HCT116 (cell line): ENCODE results near the gene SNRPA. TPM values are rescaled to one million over a fixed set of nuclear protein-coding genes. Genes with fewer than 3 reads are reported as not detected.

Experiments
- ATAC-seq: fragments of 200-7000 bp; cut with Tn5 transposase; 2 replicates; pipeline ENCODE4 v1.9.1; 2020; ENCODE audit warnings: mild to moderate bottlenecking, moderate library complexity
- Bru-seq: library from RNA; stranded (reverse); fragments of 400-500 nt; gene quantifications from one replicate; lab custom pipeline; 2021; lab: Mats Ljungman, UMichigan
- BruChase-seq, 2 experiments: library from RNA; stranded (reverse); fragments of 400-500 nt; gene quantifications; one replicate each; lab custom pipeline; 2021; lab: Mats Ljungman, UMichigan
- BruUV-seq: library from RNA; stranded (reverse); fragments of 400-500 nt; replicated peaks from 2 replicates; lab custom pipeline; 2021; lab: Mats Ljungman, UMichigan
- CTCF ChIA-PET: fragments of 300-600 bp; sonication (Branson Sonifier 250); formaldehyde crosslinking; loops from one replicate; lab custom pipeline; 2021; ENCODE audit warnings: antibody characterized with exemption; lab: Charles Lee
- POLR2A ChIA-PET: fragments of 300-600, 350-600 bp; sonication (Branson Sonifier 250); formaldehyde crosslinking; loops from one replicate; lab custom pipeline; 2021; ENCODE audit warnings: antibody characterized with exemption; lab: Charles Lee
- RAD21 ChIA-PET, 2 experiments: fragments of 300-600 bp; sonication (Branson Sonifier 250); formaldehyde crosslinking; loops; one replicate each; lab custom pipeline; 2023; ENCODE audit warnings: low total read pairs in 2 of 2; ENCODE audit not compliant: uncharacterized antibody in 2 of 2, unreplicated experiment in 2 of 2, low non-redundant PET in 1 of 2; lab: Charles Lee
- DNase-seq: peaks from one replicate; pipeline ENCODE4 v3.0.0-alpha.2; 2010; ENCODE audit warnings: low read depth, low spot score
- H2AFZ ChIP-seq: fragments of 200-600 bp; shearing (Covaris generic), sonication (generic); 2 replicates; pipeline ENCODE4 v1.6.1; 2017; ENCODE audit warnings: low read depth, mixed run types, mixed read lengths, antibody characterized with exemption, low read length; ENCODE audit not compliant: poor library complexity, severe bottlenecking
- H3K27ac ChIP-seq: 2 replicates; pipeline ENCODE4 v1.5.1; 2012; ENCODE audit warnings: low read depth, low read length
- H3K27me3 ChIP-seq: fragments of 200-600 bp; sonication (generic); 2 replicates; pipeline ENCODE4 v1.6.1; 2016; ENCODE audit warnings: mixed run types, low read length, mixed read lengths; ENCODE audit not compliant: insufficient read depth
- H3K36me3 ChIP-seq, 2 experiments: fragments of 200-500 bp in 1 of 2; fragments of 200-600 bp in 1 of 2; sonication (Bioruptor generic) in 1 of 2; sonication (generic) in 1 of 2; 2 replicates each; pipeline versions ENCODE4 v1.5.1 to v1.6.1; 2014 to 2016; ENCODE audit warnings: low read length in 2 of 2, inconsistent platforms in 1 of 2, mixed read lengths in 1 of 2, mixed run types in 1 of 2; ENCODE audit not compliant: insufficient read depth in 2 of 2, control insufficient read depth in 1 of 2
- H3K4me1 ChIP-seq, 2 experiments: fragments of 200-600 bp in 1 of 2; sonication (generic) in 1 of 2; 2 replicates each; pipeline versions ENCODE4 v1.5.1 to v1.6.1; 2012 to 2017; ENCODE audit warnings: low read length in 2 of 2, inconsistent platforms in 1 of 2, mild to moderate bottlenecking in 1 of 2, mixed read lengths in 1 of 2, mixed run types in 1 of 2, moderate library complexity in 1 of 2; ENCODE audit not compliant: insufficient read depth in 2 of 2, control insufficient read depth in 1 of 2
- H3K4me2 ChIP-seq: fragments of 200-600 bp; sonication (generic); 2 replicates; pipeline ENCODE4 v1.6.1; 2017; ENCODE audit warnings: mixed run types, low read length, mixed read lengths
- H3K4me3 ChIP-seq, 2 experiments: fragments of 200-600 bp in 1 of 2; sonication (generic) in 1 of 2; replicated peaks in 1 of 2; 2 replicates each; pipeline ENCODE4 v1.5.1; 2011 to 2016; ENCODE audit warnings: low read length in 2 of 2, control low read depth in 1 of 2, low read depth in 1 of 2, mild to moderate bottlenecking in 1 of 2, mixed read lengths in 1 of 2, mixed run types in 1 of 2
- H3K79me2 ChIP-seq: fragments of 200-600 bp; sonication (generic); 2 replicates; pipeline ENCODE4 v1.6.1; 2017; ENCODE audit warnings: mild to moderate bottlenecking, mixed run types, low read length, moderate library complexity, mixed read lengths; ENCODE audit not compliant: insufficient read depth
- H3K9ac ChIP-seq: fragments of 200-600 bp; sonication (generic); 2 replicates; pipeline ENCODE4 v1.6.1; 2016; ENCODE audit warnings: low read length, mixed read lengths
- H3K9me2 ChIP-seq: fragments of 200-600 bp; sonication (generic), shearing (Covaris generic); 2 replicates; pipeline ENCODE4 v1.6.1; 2017; ENCODE audit warnings: mixed run types, mild to moderate bottlenecking, moderate library complexity; ENCODE audit not compliant: insufficient read depth
- H3K9me3 ChIP-seq, 2 experiments: fragments of 200-500 bp in 1 of 2; fragments of 200-600 bp in 1 of 2; sonication (Bioruptor generic) in 1 of 2; sonication (generic) in 1 of 2; 2 replicates each; pipeline ENCODE4 v1.6.1; 2014 to 2017; ENCODE audit warnings: low read length in 2 of 2, mixed read lengths in 2 of 2, inconsistent platforms in 1 of 2, low read depth in 1 of 2, mild to moderate bottlenecking in 1 of 2, mixed run types in 1 of 2, moderate library complexity in 1 of 2; ENCODE audit not compliant: control insufficient read depth in 1 of 2, insufficient read depth in 1 of 2
- H4K20me1 ChIP-seq: fragments of 200-600 bp; sonication (generic), shearing (Covaris generic); 2 replicates; pipeline ENCODE4 v1.6.1; 2017; ENCODE audit warnings: mixed run types, mild to moderate bottlenecking, moderate library complexity; ENCODE audit not compliant: insufficient read depth
- ATF3 ChIP-seq: IDR thresholded peaks from 2 replicates; pipeline ENCODE4 v1.6.1; 2012
- CBX3 ChIP-seq: IDR thresholded peaks from 2 replicates; pipeline ENCODE4 v1.6.1; 2012; ENCODE audit warnings: low read depth
- EGR1 ChIP-seq: IDR thresholded peaks from 2 replicates; pipeline ENCODE4 v1.6.1; 2012; ENCODE audit warnings: low read depth
- ELF1 ChIP-seq: IDR thresholded peaks from 2 replicates; pipeline ENCODE4 v1.6.1; 2012; ENCODE audit warnings: low read depth, borderline replicate concordance
- FOSL1 ChIP-seq: IDR thresholded peaks from 2 replicates; pipeline ENCODE4 v1.6.1; 2012; ENCODE audit warnings: low read depth
- JUND ChIP-seq: IDR thresholded peaks from 2 replicates; pipeline ENCODE4 v1.6.1; 2012
- MAX ChIP-seq: IDR thresholded peaks from 2 replicates; pipeline ENCODE4 v1.6.1; 2012
- POLR2A ChIP-seq: IDR thresholded peaks from 2 replicates; pipeline ENCODE4 v1.7.0; 2011; ENCODE audit warnings: borderline replicate concordance; ENCODE audit not compliant: insufficient read depth, insufficient read length; ENCODE audit errors: extremely low read depth
- POLR2AphosphoS5 ChIP-seq: IDR thresholded peaks from 2 replicates; pipeline ENCODE4 v1.6.1; 2011; ENCODE audit warnings: mild to moderate bottlenecking, low read depth, low read length, moderate library complexity
- REST ChIP-seq: IDR thresholded peaks from 2 replicates; pipeline ENCODE4 v1.6.1; 2012; ENCODE audit warnings: low read depth
- SIN3A ChIP-seq: IDR thresholded peaks from 2 replicates; pipeline ENCODE4 v1.6.1; 2012; ENCODE audit warnings: low read depth
- SP1 ChIP-seq: IDR thresholded peaks from 2 replicates; pipeline ENCODE4 v1.6.1; 2012; ENCODE audit warnings: low read depth
- TCF7L2 ChIP-seq: IDR thresholded peaks from 2 replicates; pipeline ENCODE4 v1.7.0; 2011; ENCODE audit warnings: borderline replicate concordance, inconsistent platforms; ENCODE audit not compliant: insufficient read depth, insufficient read length; ENCODE audit errors: extremely low read depth
- YY1 ChIP-seq: IDR thresholded peaks from 2 replicates; pipeline ENCODE4 v1.6.1; 2011; ENCODE audit warnings: low read length, low read depth, moderate library complexity, mild to moderate bottlenecking; ENCODE audit not compliant: insufficient replicate concordance; ENCODE audit errors: extremely low read depth
- ZBTB33 ChIP-seq: IDR thresholded peaks from 2 replicates; pipeline ENCODE4 v1.6.1; 2011; ENCODE audit warnings: mild to moderate bottlenecking, low read length, moderate library complexity; ENCODE audit not compliant: insufficient replicate concordance; ENCODE audit errors: extremely low read depth
- ZNF274 ChIP-seq: fragments of 200-500 bp; sonication (Bioruptor generic); IDR thresholded peaks from 2 replicates; pipeline ENCODE4 v1.6.1; 2014; ENCODE audit warnings: mild to moderate bottlenecking, low read depth, low read length, inconsistent platforms
- intact Hi-C: fragments of 100-400 bp; cut with micrococcal nuclease; formaldehyde crosslinking; loops from 2 replicates; pipeline ENCODE4 v1.10.0; 2022
- long read RNA-seq: library from polyadenylated mRNA; unstranded; transcript quantifications from one replicate; pipeline ENCODE4 v2.0.0, GENCODE V29; 2021; ENCODE audit not compliant: unreplicated experiment
- polyA plus RNA-seq: library from polyadenylated mRNA; unstranded; fragments of >200 nt; gene quantifications from 2 replicates; pipeline ENCODE4 v1.2.1, GENCODE V29; 2012; ENCODE audit warnings: missing spikeins
- total RNA-seq: library from RNA; stranded (reverse); gene quantifications from one replicate; pipeline ENCODE4 v1.2.1, GENCODE V29; 2021; ENCODE audit not compliant: unreplicated experiment

Gene SNRPA
- total RNA-seq (170 TPM), Bru-seq, nascent RNA (percentile 91 among the genes with signal in this experiment), BruChase-seq, experiment 1, labeled RNA remaining after a 6-hour chase (percentile 90 among the genes with signal in this experiment), BruChase-seq, experiment 2, labeled RNA remaining after a 2-hour chase (percentile 85 among the genes with signal in this experiment)
- 193 and 213 TPM in 2 replicates for polyA plus RNA-seq
- long read RNA-seq, transcript SNRPA-201 (6 exons, 1,621 nt) = major isoform, 82 of 117 reads
- long read RNA-seq, partial matches to known transcripts = 20 of 117 reads
- long read RNA-seq, other reads (novel, unspliced or antisense) = 15 of 117 reads

- Histone ChIP-seq H3K9me2 (no peaks in the 10 kb centered on the region), H3K4me3 (peak within 1 kb of the TSS; percentile 67 to 81), H3K4me2 (peak within 1 kb of the TSS; percentile 95), H3K9ac (peak within 1 kb of the TSS; percentile 99), H3K79me2 (peaks cover 50% of the 10 kb centered on the region), H3K27me3 (no peaks in the 10 kb centered on the region), H3K4me1 (peaks cover 16 to 38% of the 10 kb centered on the region in 2 experiments; a peak in 3 of 4 replicates), H4K20me1 (no peaks in the 10 kb centered on the region), H3K27ac (peak within 1 kb of the TSS; percentile 90), H3K9me3 (no peaks in the 10 kb centered on the region), H2AFZ (no peak within 1 kb of the TSS), H3K36me3 (peaks cover 7 to 31% of the 10 kb centered on the region in 2 experiments; a peak in 3 of 4 replicates)
- ATAC-seq (peak; percentile 77), DNase-seq (peak; percentile 97)
- RAD21 ChIA-PET = interaction anchor here in 1 of 2 experiments (0.7 kb wide), 1 partner anchor 88 kb away, joined by 3 read pairs; no protein-coding TSS in a partner anchor
- no TSS peak for BruUV-seq
- POLR2A ChIA-PET = interaction anchor here (0.8 to 2.6 kb wide), 12 partner anchors 8 to 104 kb away, joined by 3 to 24 read pairs (median 4); partner anchors contain the start of genes COQ8B, EGLN2, ITPKC and RAB4B
- CTCF ChIA-PET = interaction anchor here (0.9 to 1.5 kb wide), 5 partner anchors 27 to 88 kb away, joined by 4 to 9 read pairs (median 6); partner anchors contain the start of genes EGLN2 and RAB4B
- intact Hi-C loops = loop anchor here (2.0 kb wide), 2 partner anchors 34 to 48 kb away; partner anchors contain the start of genes COQ8B, EGLN2 and ITPKC
- TF ChIP-seq ZBTB33 = peak; percentile 88
- TF ChIP-seq YY1 = peak; percentile 9
- TF ChIP-seq ZNF274 = no peak
- no peak for TF ChIP-seq SP1
- no peak for TF ChIP-seq TCF7L2
- TF ChIP-seq CBX3 = no peak
- TF ChIP-seq POLR2A = peak; percentile 70
- peak; percentile 69; the same call in 1 of the 2 replicates for TF ChIP-seq ELF1
- no peak for TF ChIP-seq REST
- TF ChIP-seq EGR1 = no peak
- peak; percentile 91 for TF ChIP-seq MAX
- TF ChIP-seq ATF3 = no peak
- no peak for TF ChIP-seq JUND
- 0 out of 2 replicates have a peak, but pooled peaks have one; percentile 63 for TF ChIP-seq SIN3A
- no peak for TF ChIP-seq FOSL1
- peak; percentile 75 for TF ChIP-seq POLR2AphosphoS5
These were observed at the start of gene SNRPA for GRCh38 chr19:40750874-40751537. SNRPA (plus strand) TSS chr19:40751203; CDS start chr19:40751409, 206 bp downstream.
